GM21360 (cell line): Measurements from ENCODE around the gene TSEN54.

Source experiments
- ATAC-seq: cut with Tn5 transposase; IDR thresholded peaks from one replicate; pipeline ENCODE4 v1.9.1; 2021; ENCODE audit warnings: mild to moderate bottlenecking, moderate library complexity; ENCODE audit not compliant: unreplicated experiment

Gene TSEN54

DNA sequence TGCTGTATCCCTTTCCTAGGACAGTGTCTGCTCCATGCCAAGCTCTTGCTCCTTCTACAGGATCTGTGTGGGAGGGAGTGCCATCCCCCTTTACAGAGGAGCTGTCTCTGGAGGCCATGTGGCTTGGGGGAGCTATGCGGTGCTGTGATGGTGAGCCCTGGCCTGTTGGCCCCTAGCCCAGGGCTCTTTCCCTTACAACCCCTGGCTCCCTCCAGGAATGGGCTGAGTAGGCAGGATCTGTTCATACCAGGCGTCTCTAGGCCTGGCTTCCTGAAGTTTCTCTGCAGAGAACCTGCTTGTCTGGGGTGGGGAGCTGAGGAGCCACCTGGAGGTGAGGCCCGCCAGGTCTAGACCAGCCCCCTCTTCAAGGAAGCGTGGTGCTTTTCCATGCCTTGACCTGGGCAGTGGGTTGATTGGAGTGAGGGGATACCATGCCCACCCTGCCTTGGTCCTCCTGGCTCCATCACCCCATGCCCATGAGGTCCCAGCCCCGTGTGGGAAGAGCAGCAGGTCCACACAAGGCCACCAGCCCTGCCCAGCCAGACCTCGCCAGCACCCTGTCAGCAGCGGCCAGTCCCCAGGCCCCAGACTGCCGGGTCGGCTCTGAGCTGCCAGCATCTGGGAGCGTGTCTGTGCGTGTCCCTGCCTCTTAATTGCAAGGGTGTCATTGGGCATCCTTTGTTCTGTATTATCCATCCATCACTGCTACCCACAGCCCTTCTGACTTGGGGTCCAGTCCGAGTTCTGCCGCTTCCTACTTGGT is 23.8 kb downstream of the TSEN54 start:
- no peak for ATAC-seq

DNA sequence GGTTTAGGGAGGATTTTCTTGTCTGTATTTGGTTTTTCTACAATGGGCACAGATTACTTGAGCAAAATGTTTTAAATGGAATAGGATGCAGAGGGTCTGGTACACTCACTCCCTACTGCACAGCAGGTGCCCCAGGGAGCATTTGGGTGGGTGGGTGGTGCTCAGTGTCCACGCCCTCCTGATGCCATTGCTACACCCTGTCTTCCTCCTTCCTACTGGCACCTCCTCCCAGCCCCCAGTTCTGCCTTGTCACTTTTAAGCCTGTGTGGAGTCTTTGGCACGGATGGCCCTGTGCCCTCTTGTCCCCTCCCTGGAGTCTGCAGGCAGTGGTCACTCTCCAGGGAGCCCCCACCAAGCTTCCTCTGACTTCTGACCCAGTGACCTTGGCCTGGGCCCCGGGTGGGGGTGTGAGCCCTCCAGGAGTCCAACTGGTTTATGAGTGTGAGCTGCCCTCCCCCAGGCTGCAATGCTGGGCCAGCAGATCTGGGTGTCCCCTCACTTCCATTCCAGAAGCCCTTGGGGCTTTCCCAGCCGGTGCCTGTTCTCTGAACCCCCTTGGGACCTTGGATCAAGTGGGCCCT is 24.7 kb downstream of the TSEN54 start:
- no peak for ATAC-seq

DNA sequence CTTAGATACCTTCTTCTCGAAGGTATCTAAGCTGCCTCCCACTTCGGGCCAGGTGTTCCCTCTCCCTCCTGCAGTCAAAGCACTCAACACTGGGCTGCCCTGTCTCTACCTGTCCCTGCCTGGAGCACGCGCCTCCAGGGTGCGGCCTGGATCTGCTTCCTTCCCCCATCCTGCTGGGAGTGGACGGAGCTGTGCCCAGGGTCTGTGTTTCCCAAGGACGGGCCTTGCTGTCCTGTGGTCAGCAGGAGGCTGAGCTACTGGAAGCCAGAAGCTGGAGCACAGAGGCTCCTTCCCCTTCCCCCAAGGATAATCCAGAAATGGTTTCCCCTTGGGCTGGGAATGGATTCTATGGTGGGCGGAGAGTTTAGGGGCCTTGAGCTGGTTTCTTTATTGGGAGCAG is 25.9 kb downstream of the TSEN54 start:
- no peak for ATAC-seq

DNA sequence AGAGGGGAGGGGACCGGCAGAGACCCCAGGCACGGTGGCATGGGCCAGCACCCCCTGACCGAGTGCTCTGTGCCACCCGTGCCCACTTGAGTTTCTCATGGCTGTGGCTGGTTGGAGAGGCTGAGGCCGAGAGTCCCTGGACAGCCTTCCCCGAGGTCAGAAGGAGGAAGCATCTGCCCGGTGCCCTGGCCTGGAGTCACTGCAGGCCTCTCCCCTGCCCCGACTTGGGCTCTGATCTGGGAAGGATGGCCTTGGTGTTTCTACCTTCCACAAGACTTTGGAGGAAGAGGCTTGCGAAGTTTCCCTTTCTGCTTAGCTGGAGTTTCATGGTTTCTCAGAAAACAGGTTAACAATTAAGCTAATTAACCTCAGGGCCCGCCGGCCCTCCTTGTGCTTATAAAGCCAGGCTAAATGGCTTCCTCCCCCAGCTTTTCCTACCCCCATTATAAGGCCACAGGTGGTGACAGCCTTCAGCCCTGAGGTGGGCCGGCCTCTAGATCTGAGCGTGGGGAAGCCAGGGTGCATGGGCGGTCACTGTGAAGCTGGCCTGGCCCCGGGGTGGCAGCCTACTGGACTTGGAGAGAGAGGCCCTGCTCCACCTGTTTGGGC is 26.5 kb downstream of the TSEN54 start:
- no peak for ATAC-seq

DNA sequence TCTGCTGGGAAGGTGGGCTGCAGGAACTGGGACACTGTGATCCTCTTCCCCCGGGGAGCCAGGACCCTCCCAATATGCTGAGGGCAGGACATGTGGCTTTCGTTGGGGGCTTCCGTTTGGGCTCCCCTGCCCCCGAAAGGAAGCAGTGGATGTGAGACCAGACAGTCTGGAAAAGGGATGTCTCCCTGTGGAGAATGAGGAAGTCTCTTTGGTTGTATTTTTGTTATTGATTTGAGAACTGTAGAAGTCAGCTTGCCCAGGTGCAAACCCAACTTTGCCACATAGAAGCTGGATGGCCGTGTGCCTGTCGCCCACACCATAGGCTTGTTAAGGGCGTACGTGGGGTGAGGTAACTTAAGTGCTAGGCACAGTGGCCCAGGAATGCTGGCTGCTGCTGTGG is 27.9 kb downstream of the TSEN54 start:
- ATAC-seq: no peak

DNA sequence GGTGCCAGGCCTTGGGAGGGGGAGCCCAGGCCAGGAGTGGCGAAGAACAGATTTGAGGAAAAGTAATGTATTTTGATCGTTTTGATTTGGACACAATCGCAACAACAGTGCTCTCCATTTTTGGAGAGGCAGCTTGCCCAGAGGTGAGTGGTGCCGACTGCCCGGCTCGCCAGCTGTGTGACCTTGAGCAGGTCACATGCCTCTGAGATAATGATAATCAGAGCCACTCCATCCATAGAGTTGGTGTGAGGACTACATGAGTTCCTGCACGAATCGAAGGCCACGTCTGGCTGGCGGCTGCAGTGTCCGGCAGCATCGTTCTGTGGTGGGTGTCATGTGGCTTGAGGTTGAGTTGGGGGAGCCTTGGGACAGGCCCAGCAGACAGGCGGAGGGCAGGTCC is 29.9 kb downstream of the TSEN54 start:
- ATAC-seq: no peak

DNA sequence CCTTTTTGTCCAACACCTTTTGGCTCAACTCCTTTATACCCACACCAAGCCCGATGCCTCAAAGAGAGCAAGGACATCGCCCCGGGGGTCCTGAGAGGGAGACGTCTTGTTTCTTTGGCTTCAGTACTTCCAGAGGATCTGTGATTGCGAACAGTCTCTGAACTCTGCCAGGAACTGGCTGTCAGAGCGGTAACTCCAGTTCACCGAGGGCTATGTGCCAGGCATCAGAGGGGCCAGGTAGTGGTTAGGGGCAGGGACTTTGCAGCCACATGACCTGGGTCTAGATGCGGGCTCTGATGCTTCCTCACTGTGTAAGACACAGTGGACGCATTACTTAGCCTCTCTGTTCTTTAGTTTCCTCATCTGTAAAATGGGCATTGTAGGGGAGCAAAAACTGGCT is 30.8 kb downstream of the TSEN54 start:
- no peak for ATAC-seq

DNA sequence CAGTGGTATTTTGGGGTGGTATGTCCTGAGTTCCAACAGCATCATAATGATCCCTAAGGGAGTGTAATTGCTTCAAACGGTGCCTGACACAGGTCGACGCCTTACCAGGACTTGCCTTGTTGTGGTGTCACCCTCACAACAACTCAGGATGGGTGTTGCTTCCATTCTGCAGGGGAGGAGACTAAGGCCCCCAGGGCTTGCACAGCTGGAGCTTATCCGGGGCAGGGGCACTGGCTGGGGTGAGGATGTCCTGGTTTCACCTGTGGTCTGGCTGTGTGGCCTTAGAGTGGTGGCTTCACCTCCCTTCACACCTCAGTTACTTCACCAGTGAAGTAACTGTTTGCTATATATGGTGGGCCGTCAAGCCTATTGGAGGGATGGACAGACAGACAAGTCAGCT is 32.5 kb downstream of the TSEN54 start:
- ATAC-seq: no peak

DNA sequence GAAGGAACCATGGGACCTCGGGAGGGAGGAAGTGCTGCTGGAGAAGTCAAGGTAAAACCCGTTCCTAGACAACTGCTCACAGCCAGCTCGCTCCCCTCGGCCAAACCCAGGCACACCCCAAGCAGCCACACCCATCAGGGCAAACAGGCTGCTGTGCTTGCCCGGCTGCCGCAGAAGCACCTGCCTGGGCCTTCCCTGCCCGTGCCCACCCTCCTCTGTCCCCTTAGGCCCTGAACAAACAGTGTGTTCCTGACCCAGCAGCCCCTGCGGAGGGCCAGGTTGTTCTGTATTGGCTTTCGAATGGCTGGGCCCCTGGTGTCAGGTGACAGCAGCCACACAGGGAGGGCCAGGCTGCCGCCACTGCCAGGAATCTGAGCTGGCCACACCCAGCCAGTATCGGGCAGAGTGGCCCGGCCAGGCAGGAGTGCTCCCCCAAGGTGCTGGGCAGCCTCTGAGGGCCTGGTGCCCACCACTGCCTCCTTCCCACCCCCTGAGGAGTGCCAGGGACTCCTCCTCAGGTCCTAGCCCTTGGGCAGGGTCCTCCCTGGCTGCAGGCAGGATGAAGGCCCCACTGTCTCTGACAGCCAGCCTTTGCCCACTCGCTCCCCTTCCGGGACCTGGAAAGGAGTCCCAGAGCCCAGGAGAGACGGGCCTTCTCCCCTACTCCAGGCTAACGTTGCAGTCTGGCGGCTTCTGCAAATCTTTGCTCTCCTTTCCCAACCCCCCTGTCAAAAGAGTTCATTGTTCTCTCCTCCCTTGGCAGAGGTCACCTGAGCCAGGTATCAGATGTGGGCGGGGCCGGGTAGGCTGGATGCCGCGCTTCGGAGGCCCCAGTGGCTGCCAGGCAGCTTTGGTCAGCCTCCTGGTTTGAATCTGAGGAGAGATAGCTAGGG is 33.2 kb downstream of the TSEN54 start:
- no peak for ATAC-seq

DNA sequence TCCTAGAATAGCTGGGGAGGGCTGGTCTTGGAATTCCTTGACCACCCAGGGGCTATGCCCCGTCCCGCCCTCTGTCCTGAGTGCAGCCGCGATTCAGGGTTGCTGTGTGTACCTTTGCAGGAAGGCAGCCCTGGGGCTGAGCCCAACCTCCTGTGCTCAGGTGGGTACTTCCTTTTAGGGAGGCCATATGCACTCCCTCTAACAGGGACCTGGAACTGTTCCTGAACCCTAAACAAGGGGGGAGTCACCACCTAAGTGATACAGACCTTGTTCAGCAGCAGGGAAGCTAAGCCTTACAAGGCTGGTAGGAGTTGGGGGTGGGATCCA is 33.8 kb downstream of the TSEN54 start:
- ATAC-seq: no peak

DNA sequence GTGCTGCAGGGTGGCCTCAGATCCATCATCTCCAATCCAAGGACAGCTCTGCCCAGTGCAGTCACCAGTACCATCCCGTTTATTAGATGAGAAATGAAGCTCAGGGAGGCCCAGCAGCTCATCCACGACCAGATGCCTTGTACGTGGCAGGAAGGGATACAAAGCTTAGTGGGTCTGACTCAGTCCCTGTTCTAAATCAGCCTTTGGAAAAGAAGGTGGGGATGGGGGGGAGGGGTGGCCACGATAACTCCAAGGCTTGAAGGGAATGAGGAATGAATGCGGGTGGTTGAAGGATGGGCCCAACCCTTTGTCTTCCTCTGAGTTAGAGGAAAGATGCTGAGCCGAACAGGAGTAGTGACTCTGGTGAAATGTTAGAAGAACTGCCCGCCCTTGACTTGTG is 34.9 kb downstream of the TSEN54 start:
- ATAC-seq: no peak

DNA sequence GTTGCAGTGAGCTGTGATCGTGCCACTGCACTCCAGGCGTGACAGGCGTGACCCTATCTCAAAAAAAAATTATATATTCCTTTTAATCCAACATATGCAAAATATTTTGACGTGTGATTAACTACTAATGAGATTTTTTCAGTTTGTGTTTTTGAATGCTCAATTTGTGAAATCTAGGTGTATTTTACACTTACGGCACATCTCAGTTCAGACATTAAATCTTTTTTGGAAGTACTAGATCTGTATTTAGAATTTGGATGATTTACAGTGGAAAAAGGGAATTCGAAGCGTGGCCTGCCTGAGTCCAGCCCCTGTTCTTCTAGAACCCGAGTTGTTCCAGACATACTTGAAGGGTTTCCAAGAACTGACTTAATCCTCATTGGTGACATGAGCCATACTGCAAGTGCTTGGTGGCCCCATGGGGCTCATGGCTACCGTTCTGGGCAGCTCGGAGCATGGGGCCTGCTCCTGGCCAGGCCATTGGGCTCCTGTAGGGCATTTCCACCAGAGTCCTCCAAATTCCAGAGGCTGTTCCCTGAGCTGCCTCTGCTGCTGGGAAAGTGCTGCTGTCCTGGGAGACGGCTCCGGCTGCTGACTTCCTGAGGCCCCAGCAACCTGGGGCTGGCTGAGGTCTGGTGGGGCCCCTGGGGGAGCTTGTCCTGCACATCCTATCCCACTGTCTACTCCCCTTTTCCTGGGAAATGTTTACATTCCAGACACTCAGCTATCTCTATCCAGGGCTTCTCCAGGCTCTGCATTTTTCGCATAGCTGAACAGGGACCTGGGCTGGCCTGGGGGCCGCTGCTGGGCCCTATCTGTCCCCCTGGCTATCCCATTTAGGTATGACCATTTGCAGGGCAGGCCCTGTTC is 36.3 kb downstream of the TSEN54 start:
- no peak for ATAC-seq

DNA sequence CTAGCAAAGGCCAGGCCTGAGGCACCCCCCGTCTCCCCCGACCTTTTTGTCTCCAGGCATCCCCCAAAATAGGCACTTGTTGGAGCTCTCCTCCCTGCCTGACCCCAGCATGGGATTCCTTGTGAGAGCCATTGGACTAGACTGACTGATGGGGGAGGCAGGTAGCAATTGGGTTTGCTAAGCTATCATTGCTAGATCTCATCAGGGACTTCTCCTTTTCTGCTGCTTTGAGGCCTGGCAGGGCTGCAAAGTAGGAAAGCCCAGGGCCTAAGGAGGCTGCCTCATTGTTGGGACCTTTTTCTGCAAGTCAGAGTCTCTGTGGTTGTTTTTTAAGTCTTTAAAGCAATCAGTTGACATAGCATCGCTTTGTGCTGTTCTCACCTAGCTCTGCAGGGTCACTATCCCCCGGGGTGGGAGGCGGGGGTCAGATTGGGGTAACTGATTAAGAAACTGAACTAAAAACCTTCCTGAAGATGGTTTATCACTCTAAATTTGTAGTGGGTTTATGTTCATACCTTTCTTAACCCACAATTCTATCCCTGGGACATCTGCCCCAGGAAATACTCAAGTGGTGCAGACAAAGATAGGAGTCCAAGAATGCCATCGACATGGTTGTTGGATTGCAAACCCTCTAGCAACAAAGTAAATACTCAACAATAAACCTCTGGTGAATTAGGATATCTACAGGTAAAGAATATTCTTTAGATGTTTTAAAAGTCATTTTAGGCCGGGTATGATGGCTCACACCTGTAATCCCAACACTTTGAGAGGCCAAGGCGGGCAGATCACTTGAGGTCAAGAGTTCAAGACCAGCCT is 37.2 kb downstream of the TSEN54 start:
- ATAC-seq: no peak

DNA sequence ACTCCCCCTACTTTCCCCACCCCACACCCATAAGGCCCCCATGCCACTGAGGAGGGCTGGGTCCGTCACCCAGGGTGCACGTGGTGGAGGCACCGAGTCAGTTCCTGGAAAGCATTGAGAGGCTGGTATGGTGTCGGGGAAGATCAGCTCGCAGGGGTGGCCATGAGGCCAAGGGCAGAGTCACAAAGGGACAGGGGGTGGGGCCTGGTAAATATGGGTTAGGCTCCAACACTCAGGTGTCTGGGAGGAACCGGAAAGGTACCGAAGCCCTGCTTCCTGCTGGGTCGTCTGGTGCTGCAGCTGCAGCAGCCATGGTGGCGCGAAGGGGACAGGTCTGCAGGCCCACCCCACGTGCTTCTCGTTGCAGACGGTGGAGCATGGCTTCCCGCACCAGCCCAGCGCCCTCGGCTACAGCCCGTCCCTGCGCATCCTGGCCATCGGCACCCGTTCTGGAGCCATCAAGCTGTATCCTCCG is 39.4 kb downstream of the TSEN54 start:
- no peak for ATAC-seq

DNA sequence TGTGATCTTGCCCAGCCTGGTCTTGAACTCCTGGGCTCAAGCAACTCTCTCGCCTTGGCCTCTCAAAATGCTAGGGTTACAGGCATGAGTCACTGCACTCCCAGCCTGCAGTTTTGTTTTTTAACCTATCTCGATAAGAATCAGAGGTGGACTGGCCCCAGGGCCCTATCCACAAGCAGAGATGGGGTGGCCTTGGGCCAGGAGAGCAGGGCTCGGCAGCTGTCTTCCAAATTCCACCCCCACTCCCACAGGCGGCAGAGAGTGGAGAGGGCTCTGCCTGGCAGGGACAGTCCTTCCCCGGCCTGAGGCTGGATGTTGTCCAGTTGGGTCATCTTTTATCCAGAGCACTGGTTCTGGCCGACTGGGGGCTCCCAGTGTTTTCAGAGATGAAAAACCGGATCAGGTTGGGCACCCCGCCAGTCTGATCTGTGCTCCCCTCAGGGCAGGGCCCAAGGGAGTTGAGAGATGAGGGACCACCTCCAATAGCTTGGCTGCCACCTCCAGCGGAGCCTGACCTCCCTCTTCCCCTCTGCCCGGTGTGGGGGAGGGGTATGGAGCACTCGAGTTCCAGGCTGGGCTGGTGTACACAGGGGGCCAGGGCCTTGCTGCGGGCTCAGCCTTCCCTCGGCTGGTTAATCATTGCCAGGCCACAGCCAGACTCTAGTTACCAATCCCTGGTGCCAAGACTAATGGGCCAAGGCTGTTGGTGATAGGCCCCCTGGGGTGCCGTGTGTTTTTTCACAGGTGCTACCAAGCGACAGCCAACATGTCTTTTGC is 40.9 kb downstream of the TSEN54 start:
- ATAC-seq: no peak

DNA sequence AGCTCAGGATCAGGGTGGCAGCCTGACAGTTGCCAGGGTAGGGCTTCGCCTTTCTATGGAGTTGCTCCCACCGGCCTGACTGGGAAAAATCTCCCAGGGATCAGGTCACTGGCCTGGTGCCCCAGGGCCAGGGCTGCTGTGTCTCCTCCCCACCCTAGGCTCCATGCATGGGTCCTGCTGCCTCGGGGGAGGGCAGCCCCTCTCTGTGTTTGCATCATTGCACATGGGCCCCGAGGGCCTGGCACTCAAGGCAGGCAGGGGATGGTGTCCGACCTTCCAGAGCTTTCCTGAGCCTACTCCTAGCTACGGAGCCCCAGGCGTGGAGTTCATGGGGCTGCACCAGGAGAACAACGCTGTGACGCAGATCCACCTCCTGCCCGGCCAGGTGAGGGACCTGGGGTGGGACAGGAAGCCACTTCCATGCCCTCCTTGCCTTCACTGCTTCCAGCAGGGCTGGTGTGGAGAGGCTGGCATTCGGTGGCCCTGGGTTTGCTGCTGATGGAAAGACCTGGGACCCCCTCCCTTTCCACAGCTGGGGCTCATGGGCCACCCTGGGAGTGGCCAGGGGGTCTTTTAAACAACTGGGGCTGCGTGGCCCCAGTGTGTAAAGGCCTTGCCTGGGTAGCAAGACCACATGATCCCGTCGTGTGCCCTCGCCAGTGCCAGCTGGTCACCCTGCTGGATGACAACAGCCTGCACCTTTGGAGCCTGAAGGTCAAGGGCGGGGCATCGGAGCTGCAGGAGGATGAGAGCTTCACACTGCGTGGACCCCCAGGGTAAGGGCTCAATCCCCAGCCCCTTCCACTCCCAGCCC is 41.7 kb downstream of the TSEN54 start:
- no peak for ATAC-seq

DNA sequence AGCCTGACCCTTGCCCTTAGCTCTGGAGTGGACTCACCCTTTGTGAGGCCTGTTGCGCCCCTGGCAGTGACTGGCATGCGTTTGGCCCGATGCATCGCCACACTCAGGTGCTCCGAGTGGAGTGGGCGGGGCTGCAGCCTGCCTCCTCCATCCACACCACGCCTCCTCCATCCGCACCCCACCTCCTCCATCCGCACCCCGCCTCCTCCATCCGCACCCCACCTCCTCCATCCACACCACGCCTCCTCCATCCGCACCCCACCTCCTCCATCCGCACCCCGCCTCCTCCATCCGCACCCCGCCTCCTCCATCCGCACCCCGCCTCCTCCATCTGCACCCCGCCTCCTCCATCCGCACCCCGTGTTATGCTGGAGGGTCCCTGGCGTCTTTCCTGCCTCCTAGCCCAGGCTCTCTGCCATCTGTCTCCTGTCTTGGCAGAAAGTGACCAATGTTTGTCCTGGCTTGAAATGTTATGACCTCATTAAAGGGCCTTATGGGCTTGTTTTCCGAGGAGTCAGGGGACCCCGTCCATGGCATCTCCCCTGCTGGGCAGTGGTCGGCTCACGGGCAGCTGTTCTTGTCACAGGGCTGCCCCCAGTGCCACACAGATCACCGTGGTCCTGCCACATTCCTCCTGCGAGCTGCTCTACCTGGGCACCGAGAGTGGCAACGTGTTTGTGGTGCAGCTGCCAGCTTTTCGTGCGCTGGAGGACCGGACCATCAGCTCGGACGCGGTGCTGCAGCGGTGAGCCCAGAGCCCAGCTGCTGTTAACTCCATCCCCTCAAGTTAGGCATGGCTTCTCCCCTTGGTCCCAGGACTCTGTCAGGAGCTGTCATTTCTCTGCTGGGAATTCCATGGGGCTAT is 42.6 kb downstream of the TSEN54 start:
- ATAC-seq: no peak
